NCI-H2196 treated with DMSO at 0.1 percent for 48 hours (cell line): ENCODE results near the gene EPB41.
"Not testable (repeated sequence)": the region's sequence is repeated elsewhere in the genome, so short reads cannot be mapped to it uniquely, and the experiment has no call there.

Source experiments
- DNase-seq: peaks from one replicate; lab custom pipeline; 2025; ENCODE audit not compliant: unreplicated experiment; lab: John Stamatoyannopoulos, UW

The EPB41 gene

DNA sequence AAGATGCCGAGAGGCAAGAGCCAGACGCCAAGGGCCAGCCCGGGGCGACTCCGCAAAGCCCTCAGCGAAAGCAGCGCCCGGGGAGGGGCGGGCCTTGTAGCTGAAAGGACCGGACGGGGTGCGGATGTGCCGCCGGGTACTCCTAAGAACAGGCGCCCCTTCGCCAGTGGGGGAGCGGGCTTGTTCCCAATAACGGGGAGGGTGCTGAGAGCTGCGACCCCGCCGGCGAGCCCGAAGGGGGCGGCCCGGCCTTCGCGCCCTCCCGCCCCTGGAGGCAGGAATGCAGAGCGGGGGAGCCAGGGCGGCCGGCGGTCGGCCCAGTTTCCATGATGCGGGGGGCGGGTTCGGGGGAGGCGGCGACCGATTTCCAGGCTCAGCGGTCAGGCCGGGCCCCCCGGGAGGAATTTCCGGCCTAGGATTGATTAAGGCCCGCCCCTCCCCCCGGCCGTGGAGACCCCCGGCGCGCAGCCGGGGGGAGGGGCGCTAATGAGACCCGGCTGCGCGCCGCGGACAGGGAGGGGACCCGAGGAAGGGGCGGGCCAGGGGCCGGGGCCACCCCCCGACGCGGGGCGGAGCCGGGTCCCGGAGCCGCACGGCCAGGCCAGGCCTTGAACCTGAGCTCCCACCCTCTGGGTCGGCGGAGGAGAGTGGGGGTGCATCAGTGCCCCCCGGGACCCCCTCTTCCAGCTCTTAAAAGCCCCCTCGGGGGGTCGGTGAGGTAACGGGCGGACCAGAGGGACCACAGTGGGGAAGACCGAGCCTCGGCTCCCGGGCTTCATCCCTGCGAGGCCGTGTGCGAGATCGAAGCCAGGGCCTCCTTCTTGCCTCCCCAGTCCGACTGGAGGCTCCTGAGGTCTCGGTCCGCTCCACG is 210.2 kb downstream of the EPB41 start:
- DNase-seq, result peak; percentile 50

DNA sequence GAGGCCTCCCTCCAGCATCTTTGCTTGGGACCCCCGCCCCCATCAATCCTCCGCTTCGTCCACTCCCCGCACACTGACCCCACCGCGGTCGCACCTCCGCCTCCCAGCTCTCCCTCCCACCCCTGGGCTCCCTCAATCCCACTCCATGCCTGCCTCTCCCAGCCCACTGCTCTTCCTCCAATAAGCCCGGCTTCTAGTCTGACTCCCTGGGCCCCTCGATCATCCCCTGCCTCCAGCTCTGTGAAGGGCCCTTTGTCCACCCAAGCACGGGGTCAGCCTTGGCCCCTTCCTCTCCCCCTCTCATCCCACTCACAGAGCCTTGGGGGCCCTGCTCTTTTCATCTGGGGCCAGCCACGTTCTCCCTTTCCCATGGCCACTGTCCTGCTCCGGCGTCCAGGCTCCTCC is 210.9 kb downstream of the EPB41 start:
- DNase-seq, result no peak

DNA sequence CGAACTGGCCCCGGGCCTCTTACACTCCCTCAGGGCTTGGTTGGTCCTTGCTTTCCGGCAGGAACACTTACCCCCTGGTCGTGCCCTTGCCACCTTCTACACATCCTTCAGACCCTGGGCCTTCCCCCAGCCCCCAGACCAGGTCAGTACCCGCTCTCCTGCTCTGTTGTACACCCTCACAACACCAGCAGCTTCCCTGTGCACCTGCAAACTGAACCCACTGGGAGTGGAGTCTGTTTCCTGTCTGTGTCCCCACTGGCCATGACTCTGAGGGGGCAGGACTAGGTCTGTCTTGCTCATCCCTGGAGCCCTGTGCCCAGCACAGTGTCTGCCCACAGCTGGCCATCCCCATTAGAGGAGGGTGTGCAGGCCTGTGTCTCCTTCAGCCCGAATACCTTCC is 211.4 kb downstream of the EPB41 start:
- no peak for DNase-seq

DNA sequence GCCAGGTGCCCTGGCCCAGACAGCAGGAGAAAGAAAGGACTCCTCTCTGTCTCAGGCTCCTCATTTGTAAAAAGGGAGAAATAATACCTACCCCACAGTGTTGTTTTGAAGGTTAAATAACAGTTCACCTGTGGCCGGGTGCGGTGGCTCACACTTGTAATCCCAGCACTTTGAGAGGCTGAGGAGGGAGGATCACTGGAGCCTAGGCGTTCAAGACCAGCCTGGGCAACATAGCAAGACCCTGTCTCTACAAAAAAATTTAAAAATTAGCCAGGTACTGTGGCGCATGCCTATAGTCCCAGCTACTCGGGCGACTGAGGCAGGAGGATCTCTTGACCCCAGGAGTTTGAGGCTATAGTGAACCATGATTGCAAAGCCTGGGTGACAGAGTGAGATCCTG is 211.8 kb downstream of the EPB41 start:
- DNase-seq, result no peak

DNA sequence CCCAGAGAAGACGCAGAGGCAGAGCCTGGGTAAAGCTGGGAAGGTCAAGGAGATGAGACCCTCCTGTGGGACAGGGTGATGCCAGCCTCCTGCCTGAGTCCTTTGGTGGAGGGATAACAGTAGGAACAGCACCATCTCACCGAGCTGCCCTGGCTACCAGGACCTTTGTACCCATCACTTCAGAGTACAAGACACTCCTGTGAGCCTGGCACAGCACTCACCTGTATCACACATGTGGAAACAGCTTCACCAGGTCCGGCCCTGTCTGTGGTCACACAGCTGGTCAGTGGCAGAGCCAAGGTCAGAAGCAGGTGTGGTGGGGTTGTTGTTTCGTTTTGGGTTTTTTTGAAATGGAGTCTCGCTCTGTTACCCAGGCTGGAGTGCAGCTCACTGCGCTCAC is 214.4 kb downstream of the EPB41 start:
- no peak for DNase-seq

DNA sequence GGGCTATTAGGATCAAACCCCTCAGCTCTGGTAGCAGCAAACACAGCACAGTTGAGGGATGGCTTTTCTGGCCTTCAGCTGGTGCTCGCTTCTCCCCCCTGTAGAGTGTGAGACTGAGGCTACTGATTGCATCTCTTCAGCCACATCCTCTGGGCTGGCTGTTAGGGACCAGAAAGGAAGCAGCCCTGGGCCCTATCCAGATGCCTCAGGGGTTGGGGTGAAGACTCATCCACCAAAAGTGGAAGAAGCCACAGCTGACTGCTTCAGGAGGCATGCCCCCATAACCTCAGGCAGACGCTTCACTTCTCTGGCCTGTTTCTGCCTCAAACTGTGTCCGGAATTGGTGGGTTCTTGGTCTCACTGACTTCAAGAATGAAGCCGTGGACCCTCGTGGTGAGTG is 215.5 kb downstream of the EPB41 start:
- DNase-seq, result no peak

DNA sequence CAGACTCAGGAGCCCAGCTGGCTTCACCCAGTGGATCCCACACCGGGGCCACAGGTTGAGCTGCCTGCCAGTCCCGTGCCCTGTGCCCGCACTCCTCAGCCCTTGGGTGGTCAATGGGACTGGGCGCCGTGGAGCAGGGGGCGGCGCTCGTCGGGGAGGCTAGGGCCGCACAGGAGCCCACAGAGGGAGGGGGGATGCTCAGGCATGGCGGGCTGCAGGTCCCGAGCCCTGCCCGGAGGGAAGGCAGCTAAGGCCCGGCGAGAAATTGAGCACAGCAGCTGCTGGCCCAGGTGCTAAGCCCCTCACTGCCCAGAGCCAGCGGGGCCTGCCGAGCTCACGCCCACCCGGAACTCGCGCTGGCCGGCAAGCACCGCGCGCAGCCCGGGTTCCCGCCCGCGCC is 216.7 kb downstream of the EPB41 start:
- DNase-seq, result not testable (repeated sequence)

DNA sequence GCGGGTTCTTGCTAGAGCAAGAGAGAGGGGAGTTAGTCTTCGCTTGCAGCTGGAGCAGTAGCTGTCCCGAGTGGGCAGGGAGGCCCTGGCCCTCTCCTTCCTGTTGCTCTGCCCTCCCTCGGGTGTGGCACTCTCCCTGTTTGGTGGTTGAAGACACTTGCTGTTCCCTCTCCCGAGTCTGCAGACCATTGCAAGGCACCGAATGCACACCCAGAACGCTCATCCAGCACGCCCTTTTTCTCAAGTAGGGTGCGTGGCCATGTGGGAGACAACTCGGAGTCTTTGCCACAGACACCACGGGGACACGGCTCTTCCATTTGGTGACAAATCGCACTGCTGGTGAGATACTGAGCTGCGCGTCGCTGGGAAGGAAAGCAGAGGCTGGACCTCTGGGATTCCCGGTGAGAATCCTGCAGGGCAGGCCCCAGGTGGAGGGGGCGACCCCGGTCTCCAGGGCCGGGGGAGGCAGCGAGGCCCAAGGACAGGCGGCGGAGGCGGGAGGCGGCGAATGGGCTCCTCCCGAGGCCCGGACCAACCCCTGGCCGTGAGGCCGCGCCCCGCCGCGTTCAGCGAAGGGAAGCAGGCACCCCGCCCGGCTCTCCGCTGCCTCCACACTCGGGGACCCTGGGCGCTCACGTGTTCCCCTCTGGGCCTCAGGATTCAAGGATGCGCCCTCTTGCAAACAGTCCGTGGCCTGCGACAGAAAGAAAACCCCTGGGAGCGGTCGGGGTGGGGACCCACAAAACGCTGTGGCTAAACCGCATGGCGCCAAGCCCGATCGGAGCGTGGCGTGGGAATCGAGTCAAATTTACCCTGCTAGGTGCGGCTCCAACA is 219.7 kb downstream of the EPB41 start:
- DNase-seq, result no peak

DNA sequence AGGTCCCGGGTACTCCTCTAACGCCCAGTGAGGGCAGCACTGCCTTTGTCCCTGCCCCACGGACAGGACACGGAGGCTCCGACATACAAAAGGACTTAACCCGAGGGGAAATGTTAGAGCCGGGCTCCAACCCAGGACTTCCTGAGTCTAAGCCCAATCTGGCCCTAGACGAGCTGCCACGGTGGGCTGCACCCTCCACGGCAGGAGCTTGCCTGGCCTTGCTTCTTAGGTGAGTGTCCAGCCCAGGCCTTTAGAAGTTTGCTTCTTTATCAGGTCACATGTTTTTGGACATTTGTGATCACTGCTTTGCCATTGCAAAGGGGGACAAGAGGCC is 220.3 kb downstream of the EPB41 start:
- no peak for DNase-seq

DNA sequence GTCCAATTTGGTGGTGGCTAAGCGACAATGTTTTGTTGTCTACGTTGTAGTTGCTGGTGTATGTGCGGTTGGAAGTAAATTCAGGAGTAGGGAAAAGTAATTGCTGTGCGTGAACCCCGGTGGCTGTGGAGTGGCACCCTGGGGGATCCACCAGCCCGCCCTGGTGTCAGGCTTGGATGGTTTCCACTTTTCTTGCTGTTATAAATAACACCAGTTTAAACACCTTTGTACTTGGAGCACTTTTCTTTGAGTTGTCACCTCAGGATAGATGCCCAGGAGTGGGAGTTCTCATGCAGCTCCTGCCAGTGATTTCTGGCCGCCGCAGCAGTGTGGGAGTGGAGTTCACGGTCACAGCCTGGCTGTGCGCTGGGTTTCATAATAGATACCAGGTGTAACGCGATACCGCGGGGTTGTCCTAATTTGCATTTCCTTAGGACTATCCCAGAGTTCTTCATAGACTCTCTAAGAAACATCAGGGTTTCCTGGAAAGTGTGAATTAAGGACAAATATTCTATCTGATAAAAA is 222.1 kb downstream of the EPB41 start:
- DNase-seq, result no peak

DNA sequence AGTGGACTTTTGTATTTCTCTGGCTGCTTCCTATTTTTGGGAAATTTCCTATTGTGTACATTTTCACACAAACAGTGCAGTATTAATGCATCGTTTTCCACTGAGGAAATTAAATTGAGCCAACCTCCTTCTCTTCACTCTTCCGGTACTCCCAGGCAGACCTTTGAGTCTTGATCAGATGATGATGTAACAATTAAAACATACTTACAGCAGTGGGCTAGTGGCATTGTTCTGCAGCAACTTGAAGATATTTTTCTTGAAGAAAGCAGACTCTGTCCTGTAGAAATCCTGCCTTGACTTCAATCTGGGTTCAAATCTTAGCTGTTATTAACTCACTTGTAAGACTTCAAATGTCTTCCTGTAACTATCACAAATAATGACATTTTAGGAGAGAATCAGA is 228.3 kb downstream of the EPB41 start:
- no peak for DNase-seq

DNA sequence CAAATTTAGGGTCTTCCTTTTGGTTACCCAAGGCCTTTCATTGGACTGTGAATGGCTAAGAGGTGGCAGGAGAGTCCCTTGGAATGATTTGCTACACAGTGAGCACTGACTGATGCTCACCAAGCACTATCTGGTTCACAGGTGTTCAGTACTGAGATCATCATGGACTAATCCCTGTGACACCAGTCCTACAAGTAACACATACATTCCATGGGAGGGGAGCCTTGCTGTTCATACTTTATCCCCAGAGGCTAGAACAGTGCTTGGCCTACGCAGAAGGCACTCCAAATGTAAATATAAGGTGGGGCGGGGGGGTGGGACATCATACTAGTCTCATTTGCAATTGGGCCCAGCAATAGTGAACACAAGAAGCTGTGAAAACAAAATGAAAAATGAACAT is 229.8 kb downstream of the EPB41 start:
- DNase-seq, result no peak

DNA sequence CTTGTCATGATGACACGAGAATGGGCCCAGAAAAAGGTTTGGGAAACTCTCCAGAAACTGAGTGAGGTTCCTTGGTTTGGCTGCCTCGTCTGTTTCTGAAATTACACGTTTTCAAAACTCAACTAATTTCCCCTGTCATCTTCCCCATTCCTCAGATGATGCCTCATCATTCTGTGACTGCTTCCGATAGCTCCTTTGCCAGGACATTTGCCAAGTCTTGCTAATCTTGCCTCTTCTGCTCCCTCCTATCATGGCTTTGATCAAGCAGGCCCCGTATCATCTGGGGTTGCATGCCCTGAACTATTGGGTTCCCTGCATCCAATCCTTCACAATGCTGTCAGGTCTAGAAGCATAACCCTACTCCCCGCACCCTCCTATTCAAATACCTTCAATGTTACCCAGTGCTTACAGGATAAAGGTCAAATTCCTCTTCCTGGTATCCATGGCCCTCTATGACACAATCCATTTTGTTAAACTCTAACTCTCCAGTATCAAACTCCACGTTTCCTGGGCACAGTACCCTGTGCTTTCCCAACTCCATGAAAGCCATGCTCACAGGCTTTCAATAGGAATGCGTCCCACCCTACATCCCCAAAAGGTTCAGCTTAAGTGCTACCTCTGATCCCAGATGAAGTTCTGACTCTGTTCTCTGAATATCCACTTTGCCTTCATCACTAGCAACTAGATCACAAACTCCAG is 231.5 kb downstream of the EPB41 start:
- DNase-seq, result no peak

DNA sequence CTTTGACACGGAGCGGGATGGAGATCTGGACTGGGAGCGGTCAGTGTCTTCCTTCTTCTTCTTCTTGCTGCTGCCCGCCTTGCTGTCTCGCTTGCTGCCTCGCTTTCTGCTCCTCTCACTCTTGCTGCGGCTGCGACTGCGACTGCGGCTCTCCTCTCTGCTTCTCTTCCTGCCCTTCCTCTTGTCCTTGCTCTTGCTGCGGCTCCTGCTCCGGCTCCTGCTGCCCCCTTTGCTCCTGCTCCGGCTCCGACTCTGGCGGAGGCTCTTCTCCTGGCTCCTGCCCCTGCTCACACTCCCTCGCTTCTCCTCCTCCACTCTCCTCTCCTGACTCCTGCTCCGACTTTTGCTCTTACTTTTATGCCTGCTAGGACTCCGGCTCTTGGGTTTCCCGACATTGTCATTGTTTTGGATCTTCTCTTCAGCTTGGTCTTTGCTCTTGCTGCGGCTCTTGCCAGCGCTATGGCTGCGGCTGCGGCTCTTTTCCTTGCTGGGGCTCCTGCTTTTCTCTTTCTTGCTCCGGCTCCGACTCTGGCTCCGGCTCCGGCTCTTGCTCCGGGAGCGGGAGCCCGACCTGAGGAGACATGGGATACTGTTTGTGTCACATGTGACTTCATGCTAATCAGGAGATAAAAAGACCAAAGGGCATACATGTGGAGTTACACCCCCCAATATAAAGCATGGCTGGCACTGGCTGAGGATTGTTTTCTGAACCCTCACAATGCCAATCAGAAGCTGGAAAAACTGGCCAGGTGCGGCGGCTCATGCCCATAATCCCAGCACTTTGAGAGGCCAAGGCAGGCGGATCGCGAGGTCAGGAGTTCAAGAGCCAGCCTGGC is 234.5 kb downstream of the EPB41 start:
- no peak for DNase-seq

DNA sequence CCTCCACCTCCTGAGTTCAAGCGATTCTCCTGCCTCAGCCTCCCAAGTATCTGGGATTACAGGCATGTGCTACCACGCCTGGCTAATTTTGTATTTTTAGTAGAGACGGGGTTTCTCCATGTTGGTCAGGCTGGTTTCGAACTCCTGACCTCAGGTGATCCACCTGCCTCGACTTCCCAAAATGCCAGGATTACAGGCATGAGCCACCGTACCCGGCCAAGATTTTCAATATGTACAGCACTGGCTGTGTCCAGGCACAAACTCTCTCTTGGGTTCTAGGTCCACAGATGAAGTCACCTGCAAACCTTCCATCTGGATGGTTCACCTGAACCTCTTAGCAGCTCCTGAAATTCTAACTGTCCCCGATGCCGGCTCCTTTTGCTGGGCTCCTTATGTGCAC is 236.0 kb downstream of the EPB41 start:
- DNase-seq, result not testable (repeated sequence)

DNA sequence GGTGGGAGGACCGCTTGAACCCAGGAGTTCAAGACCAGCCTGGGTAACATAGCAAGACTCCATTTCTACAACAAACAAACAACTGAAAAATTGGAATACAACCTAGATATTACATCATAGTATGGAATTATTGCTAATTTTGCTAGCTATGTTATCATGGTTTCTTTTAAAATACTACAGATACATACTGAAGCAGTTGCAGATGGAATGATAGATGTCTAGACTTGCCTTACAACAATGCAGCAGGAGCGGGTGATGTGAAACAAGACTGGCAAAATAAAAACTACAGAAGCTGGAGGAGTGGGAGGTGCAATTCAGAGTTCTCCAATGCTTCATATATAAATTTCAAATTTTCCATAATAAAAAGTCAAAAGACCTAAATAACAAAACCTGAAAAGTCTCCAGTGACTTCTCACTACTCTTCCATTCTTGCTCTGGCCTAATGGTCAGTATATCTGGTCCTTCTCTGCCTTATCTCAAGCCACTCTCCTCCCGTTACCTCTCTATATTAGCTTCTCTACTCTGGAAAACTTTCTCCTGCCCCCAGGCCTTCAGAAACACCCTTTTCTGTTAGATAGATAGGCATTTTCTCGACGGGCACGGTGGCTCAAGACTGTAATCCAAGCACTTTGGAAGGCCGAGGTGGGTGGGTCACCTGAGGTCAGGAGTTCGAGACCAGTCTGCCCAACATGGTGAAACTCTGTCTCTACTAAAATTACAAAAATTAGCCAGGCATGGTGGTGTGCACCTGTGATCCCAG is 237.9 kb downstream of the EPB41 start:
- DNase-seq, result no peak

DNA sequence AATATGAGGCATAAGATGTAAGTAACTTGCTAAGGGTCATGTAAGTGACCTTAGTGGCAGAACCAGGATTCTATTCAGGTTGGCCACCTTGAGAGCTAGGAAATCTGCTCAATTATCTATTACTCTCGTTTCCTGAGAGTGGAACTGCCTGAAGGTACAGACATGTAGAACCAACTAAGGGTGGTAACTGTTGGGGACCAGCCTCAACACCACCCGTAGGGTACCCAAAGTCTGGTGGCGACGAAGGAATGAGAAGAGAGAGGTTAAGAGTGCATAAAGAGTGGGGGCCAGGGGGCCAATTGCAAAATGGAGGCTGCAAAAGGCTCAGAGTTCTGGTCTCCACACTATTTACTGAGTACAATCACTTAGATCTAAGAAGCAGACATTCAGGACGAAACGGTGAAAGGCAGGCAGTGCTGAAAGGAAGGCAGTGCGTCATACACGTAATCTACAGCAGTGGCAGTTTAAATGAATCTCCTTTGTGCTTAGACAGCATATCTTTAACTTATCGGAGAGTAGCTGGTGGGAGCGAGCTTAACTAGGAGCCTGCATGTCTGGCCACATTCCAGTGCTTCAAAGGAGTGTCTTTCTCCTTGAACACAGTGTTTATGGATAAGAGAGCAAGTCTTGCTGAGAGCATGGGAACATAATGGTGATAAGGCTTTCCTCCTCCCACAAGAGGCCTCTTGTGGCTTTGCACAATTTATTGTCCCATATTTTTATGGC is 242.3 kb downstream of the EPB41 start:
- no peak for DNase-seq

DNA sequence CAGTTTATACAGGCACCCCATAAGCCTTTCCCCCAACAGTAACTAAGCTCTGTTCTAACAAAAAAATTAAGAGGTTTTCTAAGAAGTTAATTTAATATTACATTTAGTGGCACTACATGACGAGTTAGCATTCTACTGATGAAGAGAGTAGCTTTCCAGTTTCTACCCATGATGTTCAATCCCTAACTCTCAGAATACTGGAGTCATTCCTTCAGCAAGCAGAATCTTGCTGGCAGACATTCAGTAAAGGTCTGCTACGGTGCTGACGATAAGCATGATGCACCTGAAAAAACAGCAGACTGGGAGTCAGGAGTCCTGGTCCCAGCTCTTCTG is 242.9 kb downstream of the EPB41 start:
- DNase-seq, result no peak

DNA sequence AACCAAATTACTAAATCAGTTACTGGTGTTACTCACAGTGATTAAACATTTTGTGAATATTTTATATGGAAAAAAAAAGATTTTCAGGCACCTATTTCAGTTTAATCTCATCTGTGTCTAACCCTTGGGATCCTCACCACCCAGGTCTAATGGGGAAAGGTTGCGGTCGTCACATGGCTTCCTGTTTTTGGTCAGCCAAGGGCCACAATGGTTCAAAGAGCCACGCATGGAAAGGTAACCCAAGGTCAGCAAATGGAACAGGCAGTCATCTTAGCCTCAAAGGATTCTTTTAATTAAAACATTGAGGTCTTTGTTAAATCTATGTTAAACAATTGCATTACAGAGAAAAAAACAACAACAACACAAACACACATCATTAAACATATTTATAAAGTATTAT is 245.4 kb downstream of the EPB41 start:
- DNase-seq, result no peak
